GM12801 (cell line): ENCODE data around the gene CATSPER3.

Experiments
- CTCF ChIP-seq: IDR thresholded peaks from one replicate; pipeline ENCODE4 v1.5.1; 2011; ENCODE audit warnings: control low read depth; ENCODE audit not compliant: insufficient read length; ENCODE audit errors: extremely low read depth

CATSPER3 gene

GRCh38 chr5:135057233-135057632, 89.5 kb downstream of the CATSPER3 start:
- TF ChIP-seq CTCF = no peak

- TF ChIP-seq CTCF = no peak
Measured at GRCh38 chr5:135058331-135058732, 90.6 kb downstream of the CATSPER3 start.

- TF ChIP-seq CTCF = no peak
Measured at GRCh38 chr5:135059000-135059923, 91.6 kb downstream of the CATSPER3 start.

- no peak for TF ChIP-seq CTCF
Measured at GRCh38 chr5:135060021-135060420, 92.3 kb downstream of the CATSPER3 start.

GRCh38 chr5:135061001-135061400, 93.3 kb downstream of the CATSPER3 start:
- TF ChIP-seq CTCF = no peak
